Measurements from ENCODE around the gene SPTBN1. TPM values are rescaled to one million over a fixed set of nuclear protein-coding genes. Genes with fewer than 3 reads are reported as not detected.
A peak's percentile ranks its signal among the peaks of the same experiment; 100 is the strongest.

Gene SPTBN1
- total and polyA plus RNA-seq, 2 of the 4 experiments (the other 2 are of a cell fraction) = 49.1 to 241 TPM

DNA sequence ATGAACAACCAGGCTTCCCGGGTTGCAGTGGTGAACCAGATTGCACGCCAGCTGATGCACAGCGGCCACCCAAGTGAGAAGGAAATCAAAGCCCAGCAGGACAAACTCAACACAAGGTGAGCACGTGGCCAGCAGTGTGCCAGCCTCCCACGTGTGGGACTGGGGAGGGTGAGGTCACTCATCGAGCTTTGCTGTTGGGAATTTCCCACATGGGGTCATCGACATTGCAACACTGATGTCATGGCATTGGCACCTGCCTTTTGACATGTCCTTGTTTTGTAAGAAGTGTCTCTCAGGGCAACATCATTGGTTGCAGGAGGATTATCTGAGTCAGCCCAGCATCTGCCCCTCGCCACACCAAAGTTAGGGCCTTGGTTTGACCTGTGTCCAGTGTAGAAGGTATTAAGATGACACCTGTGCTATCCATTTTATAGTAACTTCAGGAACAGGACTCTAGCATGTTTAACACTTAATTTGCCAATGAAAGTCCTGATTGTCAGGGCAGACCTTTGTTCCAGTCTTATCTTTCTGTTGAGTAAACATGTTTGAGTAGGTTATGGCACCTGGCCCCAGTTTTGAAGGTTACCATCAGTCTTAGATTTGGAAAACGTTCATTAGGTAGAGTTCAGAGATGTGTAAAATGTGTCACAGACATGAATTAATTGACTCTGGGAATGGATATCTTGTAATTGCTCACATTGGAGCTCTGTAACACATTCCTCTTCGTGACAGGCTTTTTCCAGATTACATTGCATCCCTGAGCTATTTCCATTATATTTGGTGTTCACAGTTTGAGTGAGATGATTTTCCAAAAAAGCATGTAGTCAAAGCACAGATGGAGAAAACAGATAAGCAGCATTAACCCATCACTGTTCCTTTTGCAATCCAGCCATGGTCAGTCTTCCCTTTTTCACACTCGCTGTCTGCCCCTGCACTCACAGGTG, 174.1 kb downstream of the SPTBN1 start:
- H3K4me3 ChIP-seq (ENCODE audit: insufficient read depth, low read depth, low read length) = no peak overlapping the region
- intact Hi-C loops (cut with micrococcal nuclease) = no loop called here
- H3K27me3 ChIP-seq (ENCODE audit: control insufficient read depth, insufficient read depth, low read length) = no peaks in the 10 kb centered on the region
- no peak overlapping the region for H4K8ac ChIP-seq (ENCODE audit: low read depth in 2 of 2, low read length in 2 of 2)
- no peak overlapping the region for H2AFZ ChIP-seq (replicated peaks; ENCODE audit: low read length, poor library complexity)
- 93% methylated on average over 6 of the region's 11 CpGs; no CpG with 5 or more reads in 1 of the 2 experiments for WGBS, 2 experiments (ENCODE audit: extremely low coverage in 2 of 2, insufficient read length in 1 of 2)
- H3K23ac ChIP-seq (ENCODE audit: low read depth, low read length) = no peak overlapping the region
- ChIA-PET POLR2A (ENCODE audit: unreplicated experiment) (no interaction called here), CTCF (no interaction called here)
- no peak overlapping the region for H2BK5ac ChIP-seq (ENCODE audit: low read depth, low read length, poor library complexity, severe bottlenecking)
- in situ Hi-C loops (cut with MboI; ENCODE audit: low sequenced_read_pairs) = no loop called here
- no peaks in the 10 kb centered on the region for H4K20me1 ChIP-seq (ENCODE audit: insufficient read depth, low read length)
- H3K4me2 ChIP-seq (ENCODE audit: low read depth, low read length) = no peak overlapping the region
- H3K36me3 ChIP-seq (ENCODE audit: control insufficient read depth, insufficient read depth, low read length) = peaks cover 66% of the 10 kb centered on the region
- peak; percentile 61 for TF ChIP-seq USF2 (IDR thresholded peaks at IDR 0.05; ENCODE audit: low read depth, low read length)
- TF ChIP-seq BHLHE40 (IDR thresholded peaks at IDR 0.05; ENCODE audit: low read depth, low read length) = peak; percentile 47; the same call in 1 of the 2 replicates
- no peak for TF ChIP-seq CTCF (conservative IDR thresholded peaks at IDR 0.05; ENCODE audit: low read depth, low read length)
- TF ChIP-seq CEBPB (IDR thresholded peaks at IDR 0.05; ENCODE audit: low read depth, low read length) = peak; percentile 75
- no peak overlapping the region for H3K4ac ChIP-seq (ENCODE audit: low read depth, low read length)
- ATAC-seq (ENCODE audit: low read depth) = no peak
- H2BK120ac ChIP-seq (ENCODE audit: low read depth, low read length) = no peak overlapping the region
- H2BK20ac ChIP-seq (ENCODE audit: low read depth, low read length) = no peak overlapping the region
- dilution Hi-C loops (cut with HindIII; ENCODE audit: low sequenced_read_pairs, unreplicated experiment) = no loop called here
- no peak overlapping the region for H4K91ac ChIP-seq (ENCODE audit: insufficient read depth, low read depth, low read length)
- H3K9me1 ChIP-seq (ENCODE audit: insufficient read depth, low read length) = peaks cover 37% of the 10 kb centered on the region
- H3K9ac ChIP-seq (ENCODE audit: low read depth, low read length) = no peak overlapping the region
- H3K56ac ChIP-seq (ENCODE audit: extremely low read depth, insufficient read depth, low read length) = no peak overlapping the region
- no peak overlapping the region for H3K27ac ChIP-seq (ENCODE audit: insufficient read depth, low read length)
- H3K9me3 ChIP-seq (ENCODE audit: control insufficient read depth, insufficient read depth, low read length) = no peaks in the 10 kb centered on the region
- H3K79me1 ChIP-seq (ENCODE audit: low read depth in 1 of 2, low read length in 2 of 2) = peaks cover 25 to 72% of the 10 kb centered on the region in 2 experiments; a peak in 3 of 4 replicates
- peak; percentile 66 for DNase-seq
- no TSS peak for BruUV-seq (replicated peaks)
- no peak overlapping the region for H2AK5ac ChIP-seq (ENCODE audit: low read depth, low read length)
- no peak overlapping the region for H3K18ac ChIP-seq (ENCODE audit: low read depth, low read length)
- no peak overlapping the region for H3K14ac ChIP-seq (replicated peaks; ENCODE audit: low read depth, low read length)
- H2AK9ac ChIP-seq (replicated peaks; ENCODE audit: low read depth, low read length, poor library complexity) = no peak overlapping the region
- no peak overlapping the region for H2BK15ac ChIP-seq (ENCODE audit: low read depth, low read length)
- H3K4me1 ChIP-seq (ENCODE audit: control insufficient read depth, insufficient read depth, low read length) = peaks cover 15% of the 10 kb centered on the region
- no peak overlapping the region for H4K5ac ChIP-seq (ENCODE audit: low read depth, low read length)

Measured in IMR-90 (cell line).